Amniotic epithelial cell (primary cell): Measurements from ENCODE around the gene ZFYVE28.
"Not testable (repeated sequence)": the region's sequence is repeated elsewhere in the genome, so short reads cannot be mapped to it uniquely, and the experiment has no call there.

Source experiments
- DNase-seq: peaks from one replicate; pipeline ENCODE4 v3.0.0-alpha.2; 2010; ENCODE audit warnings: low read depth

ZFYVE28 gene

DNA sequence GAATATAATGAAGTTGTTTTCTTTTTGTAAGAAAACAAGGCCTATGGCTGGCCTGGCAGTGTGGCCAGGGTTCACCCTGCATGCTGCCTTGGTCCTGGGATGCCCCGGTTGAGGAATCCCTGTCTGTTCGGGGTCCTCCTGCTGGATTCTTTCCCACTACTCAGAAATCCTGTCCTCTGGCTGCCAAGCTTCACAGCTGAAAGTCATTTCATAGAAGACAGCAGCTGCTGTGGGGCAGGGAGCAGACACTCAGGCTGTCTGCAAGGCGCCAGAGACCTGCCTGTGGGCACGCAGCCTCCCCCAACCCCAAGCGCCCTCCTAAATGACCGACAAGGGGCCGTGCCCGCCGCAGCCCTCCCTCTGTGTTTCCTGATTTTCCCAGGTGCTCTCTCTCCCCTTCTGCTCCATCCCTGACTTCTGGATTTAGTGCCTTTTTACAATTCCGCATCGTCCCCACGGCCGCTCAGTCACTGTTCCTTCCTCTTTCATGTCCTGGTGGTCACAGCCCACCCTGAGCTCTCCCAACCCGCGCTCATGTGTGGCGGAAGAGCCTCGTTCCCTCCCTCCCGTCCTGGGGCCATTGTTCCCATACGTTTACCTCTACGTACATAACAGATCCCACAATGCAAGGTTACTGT lies 27.5 kb downstream of the ZFYVE28 start:
- DNase-seq: no peak

DNA sequence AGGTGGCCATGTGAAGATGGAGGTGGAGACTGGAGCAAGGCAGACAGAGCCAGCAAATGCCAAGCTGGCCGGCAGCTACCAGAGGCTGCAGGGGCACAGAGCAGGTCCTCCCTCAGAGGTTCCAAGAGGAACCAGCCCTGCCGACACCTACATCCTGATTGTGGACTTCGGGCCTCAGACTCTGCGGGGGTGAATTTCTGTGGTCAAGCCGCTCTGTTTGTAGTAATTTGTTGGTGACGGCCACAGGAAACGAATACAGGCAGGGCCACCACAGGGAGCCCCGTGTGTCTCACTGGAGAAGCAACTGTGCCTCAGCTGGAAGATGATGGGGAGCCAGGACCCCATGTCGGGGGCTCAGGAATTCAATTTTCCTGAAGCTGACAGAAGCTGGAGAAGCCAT lies 28.3 kb downstream of the ZFYVE28 start:
- no peak for DNase-seq

DNA sequence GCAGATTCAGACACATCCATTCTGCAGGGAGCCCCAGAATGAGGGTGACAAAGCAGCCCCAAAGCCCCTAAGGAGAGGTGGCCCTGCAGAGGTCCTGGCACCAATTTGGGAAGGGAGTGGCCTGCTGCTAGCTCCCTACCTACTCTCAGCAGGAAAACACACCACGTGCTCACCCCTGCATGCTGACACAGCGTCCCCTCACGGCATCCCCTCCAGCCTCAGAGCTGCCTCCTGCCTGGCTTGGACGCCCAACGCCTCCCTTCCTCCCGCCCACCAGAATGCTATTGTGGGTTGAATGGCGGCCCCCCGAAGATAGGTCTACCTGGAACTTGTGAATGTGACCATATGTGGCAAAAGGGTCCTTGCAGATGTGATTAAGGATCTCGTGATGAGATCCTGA lies 28.8 kb downstream of the ZFYVE28 start:
- DNase-seq: no peak

DNA sequence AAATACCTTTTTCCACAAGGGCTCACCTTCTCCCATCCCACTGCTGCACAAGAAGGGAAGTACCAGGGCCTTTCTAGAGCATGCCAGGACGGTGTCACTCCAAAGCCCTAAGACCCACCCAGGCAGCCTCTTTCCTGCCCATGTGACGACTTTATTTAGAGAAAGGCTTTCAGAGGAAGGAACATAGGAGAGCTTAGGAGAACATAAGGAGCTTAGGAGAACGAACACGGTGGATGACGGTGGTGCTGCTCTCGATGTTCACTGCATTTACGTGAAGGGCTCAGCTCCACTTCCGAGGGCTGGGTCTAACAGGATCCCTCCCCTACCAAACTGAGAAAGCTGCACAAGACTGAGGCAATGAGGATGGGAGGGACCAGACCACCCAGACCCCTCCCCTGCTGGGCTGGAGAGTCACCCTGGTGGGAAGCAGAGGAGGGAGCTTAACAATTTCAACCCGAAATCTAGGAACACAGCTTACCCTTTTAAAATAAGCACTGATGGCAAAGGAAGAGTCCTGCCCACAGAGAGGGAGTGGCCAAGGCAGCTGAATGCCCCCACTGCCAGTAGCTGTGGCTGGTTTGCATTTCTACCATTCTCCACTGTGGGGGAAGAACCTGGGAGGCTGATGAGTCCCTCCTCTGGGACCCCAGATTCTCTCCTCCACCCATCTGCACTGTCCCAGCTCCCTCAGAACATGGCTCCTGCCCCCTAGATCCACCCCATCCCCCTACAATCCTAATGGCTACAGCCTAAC lies 29.8 kb downstream of the ZFYVE28 start:
- peak; percentile 31 for DNase-seq

DNA sequence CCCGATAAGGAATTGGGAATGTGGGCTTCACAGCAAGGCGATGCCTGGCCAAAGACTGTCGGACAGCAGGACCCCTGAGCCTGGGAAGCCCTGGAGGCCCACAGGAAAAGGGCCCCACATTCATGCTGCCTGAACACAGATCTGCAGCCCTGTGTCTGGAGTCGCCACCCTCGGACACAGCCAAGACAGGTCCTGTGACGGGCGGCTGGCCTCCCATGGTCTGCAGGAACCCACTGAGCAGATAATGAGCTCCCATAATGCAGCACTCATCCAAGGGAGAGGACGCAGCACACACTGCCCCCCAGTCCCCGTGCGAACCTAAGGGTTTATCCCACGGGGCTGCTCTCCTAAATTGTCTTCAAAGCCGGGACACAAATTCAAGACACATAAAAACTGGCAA lies 30.6 kb downstream of the ZFYVE28 start:
- no peak for DNase-seq

DNA sequence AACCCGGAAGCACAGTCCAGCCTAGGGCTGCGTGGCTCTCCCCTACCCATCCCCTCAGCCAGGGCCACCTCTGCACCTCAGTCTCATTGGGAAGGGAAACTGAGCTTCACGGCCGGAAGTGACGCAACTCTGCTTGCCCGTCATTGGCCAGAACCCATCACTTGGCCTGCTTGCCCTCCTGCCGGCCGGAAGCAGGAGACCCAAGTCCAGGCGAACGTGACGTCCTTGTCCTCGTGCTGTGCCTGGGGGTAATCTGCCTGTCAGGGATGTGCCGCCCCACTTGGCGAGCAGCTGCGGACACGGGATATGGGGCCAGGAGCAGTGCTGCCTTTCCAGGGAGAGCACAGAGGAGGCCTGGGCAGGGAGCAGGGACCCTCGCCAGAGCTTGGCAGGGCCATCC lies 31.2 kb downstream of the ZFYVE28 start:
- no peak for DNase-seq

DNA sequence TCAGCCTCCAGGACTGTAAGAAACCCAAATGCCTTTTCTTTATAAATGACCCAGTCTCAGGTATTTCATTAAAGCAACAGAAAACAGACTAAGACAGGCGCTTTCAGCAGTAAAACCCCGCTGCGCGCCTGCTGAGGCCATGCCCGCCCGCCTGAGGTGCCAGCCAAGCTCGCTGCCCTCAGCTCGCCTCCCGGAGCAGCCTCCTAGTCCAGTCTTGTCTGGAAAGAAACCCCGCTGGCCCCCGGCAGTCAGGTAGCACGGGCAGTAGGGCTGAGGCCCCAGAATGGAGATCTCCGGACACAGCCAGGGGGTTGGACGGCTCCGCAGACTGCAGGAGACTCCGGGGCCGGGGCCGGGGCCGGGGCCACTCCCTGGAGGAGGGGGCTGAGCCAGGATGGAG lies 31.7 kb downstream of the ZFYVE28 start:
- DNase-seq: no peak

DNA sequence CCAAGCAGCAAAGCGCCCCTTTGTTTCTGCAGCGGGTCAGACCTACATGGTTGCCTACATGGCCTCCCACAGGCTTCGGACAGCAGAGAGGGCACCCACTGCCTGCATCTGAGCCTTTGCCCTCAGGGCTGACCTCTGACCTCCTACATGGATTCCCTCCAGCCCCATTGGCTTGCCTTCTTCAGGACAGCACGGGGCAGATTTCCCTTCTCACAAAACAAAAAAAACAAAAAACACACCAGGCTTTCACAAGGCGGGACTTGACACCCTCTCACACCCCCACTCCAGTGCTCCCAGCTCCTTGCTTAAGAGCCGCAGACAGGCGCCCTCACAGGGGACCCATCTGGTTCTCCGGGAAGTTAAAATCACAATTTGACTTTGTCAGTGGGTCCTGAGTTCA lies 32.9 kb downstream of the ZFYVE28 start:
- DNase-seq: no peak

DNA sequence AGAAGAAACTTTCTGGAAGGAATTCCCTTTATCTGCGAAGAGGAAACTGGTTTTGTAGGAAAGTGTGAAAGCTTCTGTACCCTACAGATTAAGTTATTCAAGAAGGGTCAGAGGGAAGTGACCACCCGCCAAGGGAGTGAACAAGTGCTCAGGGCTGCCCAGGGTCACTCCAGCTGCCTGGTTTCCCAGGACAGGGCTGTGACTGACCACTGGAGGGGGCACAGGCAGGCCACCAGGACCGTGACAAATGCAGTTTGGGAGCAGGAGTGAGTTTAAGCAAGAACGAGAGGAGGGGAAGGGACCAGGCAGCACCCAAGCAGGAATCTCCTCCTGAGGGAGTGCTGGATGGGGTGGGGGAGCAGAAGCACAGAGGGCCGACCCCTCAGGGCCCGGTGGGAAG lies 34.2 kb downstream of the ZFYVE28 start:
- no peak for DNase-seq

DNA sequence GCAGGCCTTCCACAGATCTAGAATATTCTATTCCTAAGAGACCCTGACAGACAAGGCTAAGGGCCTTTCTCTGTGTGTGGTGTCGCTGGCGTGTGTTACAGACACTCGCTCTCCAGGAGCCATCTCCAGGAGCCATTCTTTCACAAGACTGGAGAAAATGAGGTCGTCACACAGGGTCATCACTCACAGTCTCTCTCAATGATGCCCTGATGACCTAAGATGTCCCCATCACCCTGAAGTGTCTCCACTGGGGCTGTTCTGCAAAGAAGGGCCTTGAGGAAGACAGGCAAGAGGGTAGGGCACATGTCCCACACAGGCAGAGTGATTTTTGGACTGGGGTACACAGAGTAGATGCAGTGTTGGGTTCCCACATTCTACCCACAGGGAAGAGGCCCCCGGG lies 34.7 kb downstream of the ZFYVE28 start:
- DNase-seq: no peak

DNA sequence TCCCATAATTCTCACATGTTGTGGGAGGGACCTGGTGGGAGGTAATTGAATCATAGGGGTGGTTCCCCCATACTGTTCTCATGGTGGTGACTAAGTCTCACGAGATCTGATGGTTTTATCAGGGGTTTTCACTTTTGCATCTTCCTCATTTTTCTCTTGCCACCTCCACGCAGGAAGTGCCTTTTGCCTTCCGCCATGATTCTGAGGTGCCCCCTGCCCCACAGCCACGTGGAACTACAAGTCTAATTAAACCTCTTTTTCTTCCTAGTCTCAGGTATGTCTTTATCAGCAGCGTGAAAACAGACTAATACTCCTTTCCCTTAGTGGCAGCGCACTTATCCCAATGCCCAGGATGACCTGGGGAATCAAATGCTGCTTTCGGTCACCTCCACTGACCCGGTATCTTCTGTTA lies 35.2 kb downstream of the ZFYVE28 start:
- not testable (repeated sequence) for DNase-seq

DNA sequence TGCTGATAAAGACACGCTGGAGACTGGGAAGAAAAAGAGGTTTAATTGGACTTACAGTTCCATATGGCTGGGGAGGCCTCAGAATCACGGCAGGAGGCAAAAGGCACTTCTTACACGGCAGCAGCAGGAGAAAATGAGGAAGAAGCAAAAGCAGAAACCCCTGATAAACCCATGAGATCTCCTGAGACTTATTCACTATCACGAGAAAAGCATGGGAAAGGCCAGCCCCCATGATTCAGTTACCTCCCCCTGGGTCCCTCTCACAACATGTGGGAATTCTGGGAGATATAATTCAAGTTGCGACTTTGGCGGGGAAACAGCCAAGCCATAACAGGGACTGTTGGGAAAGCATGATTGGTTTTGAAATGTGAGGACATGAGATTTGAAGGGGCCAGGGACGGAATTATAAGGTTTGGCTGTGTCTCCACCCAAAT lies 35.7 kb downstream of the ZFYVE28 start:
- DNase-seq: not testable (repeated sequence)

DNA sequence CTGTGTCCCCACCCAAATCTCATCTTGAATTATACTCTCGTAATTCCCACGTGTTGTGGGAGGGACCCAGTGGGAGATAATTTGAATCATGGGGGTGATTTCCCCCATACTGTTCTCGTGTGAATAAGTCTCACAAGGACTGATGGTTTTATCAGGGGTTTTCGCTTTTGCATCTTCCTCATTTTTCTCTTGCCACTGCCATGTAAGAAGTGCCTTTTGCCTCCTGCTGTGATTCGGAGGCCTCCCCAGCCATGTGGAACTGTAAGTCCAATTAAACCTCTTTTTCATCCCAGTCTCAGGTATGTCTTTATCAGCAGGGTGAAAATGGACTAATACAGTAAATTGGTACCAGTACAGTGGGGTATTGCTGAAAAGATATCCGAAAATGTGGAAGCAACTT lies 37.9 kb downstream of the ZFYVE28 start:
- DNase-seq: not testable (repeated sequence)

DNA sequence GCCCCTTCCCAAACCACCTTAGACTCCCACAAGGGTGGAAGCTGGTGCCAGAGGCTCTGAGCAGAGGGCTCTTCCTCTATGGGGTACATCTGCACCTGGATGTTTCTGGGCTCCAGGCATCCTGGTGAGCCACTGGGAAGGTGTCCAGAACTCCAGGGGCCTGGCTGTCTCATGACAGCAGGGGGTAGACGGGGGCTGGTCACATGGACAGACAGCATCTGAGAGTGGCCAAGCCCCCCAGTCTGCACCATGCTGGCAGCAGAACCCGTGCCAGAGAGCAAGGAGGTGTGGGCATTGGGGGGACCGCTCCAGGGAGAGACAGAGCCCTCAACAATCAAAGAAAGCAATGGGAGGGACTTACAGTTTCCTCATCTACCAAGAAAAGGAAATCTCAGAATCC lies 39.5 kb downstream of the ZFYVE28 start:
- no peak for DNase-seq

DNA sequence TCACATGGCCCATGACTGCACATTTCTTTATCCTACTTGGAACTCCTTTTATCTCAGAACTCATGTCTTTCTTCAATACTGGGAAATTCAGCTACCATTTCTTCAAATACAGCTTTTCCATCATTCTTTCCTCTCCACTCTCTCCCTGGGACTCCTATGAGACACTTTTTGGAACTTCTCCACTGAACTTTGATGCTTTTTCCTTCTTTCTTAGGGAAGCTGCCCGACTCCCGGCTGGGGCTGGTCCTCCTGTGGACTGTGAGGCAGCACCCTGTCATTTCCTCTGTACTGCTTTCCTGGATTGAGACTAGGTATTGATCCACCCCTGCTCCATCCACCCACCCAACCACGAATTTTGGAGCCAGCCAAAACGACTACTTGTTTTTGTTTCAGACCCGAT lies 40.0 kb downstream of the ZFYVE28 start:
- DNase-seq: no peak

DNA sequence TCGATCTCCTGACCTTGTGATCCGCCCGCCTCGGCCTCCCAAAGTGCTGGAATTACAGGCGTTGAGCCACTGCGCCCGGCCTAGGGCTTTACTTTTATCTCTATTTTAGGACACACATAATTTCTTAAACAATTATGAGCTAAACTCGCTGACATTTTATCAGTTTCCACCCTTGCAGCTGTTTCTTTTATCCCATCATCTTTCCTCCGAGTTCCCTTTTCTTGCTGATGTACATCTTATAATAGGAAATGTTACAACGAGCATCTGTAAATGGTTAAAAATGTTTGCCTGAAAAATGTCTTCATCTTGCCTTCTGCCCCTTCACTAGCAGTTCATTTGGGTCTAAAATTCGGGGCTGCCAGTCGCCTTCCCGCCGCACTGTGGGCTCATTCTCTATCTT lies 41.2 kb downstream of the ZFYVE28 start:
- DNase-seq: no peak

DNA sequence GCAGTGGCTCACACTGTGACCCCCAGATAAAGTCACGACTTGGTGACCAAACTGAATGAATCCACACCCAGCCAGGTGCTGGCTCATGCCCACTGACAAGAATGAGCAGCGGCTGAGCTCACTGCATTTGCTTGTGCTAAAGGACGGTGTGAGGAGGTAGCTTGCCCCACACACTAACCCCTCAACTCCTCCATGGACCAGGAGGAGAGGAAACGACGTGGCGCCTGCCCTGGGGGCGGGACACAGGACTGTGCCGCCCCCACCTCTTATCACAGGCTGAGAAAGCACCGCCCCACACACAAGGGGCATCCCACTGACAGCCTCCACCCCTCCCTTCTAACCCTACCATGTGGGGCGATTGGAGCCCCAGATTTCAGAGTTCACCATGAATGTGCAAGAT lies 43.0 kb downstream of the ZFYVE28 start:
- DNase-seq: no peak

DNA sequence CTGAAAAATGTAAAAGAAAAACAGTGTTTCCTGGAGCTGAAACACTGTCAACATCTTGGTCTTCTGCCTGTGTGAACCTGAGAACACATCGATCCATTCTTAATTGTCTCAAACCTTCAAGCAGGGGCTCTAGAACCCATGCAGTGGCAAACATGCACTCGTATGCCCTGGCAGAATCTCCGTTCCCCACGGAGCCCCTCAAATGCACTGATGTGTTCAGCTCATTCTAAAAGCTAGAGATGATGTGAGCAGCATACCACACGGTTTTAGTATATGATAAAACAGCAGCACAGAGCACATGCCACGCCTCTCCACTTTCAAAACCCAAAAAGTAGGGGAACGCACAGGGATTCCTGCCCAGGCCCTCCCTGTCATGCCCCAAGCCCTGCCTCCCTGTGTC lies 44.9 kb downstream of the ZFYVE28 start:
- no peak for DNase-seq

DNA sequence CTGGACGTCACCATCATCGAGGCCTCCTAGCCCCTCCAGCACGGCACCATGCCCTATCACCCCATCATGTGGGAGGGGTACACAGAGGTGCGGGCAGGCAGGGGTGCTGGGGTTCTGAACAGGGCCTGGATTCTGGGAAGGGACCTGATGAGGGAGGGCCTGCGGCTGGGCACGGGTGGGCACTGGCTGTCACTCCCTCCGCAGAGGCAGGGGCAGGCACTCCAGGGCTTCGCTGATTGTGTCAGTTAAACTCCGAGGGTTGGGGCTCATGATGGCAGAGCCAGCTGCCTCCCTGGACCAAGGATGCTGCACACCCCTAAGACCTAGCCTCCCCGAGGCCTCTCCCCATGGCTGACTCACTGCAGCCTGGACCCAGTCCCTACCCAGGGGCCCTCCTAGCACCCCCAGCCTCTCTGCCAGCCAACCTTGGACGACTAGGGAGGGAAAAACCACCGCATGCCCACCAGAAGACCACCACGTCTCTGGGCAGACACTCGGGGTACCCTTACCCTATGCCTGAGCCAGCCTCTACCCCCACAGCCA lies 45.9 kb downstream of the ZFYVE28 start:
- DNase-seq: no peak

DNA sequence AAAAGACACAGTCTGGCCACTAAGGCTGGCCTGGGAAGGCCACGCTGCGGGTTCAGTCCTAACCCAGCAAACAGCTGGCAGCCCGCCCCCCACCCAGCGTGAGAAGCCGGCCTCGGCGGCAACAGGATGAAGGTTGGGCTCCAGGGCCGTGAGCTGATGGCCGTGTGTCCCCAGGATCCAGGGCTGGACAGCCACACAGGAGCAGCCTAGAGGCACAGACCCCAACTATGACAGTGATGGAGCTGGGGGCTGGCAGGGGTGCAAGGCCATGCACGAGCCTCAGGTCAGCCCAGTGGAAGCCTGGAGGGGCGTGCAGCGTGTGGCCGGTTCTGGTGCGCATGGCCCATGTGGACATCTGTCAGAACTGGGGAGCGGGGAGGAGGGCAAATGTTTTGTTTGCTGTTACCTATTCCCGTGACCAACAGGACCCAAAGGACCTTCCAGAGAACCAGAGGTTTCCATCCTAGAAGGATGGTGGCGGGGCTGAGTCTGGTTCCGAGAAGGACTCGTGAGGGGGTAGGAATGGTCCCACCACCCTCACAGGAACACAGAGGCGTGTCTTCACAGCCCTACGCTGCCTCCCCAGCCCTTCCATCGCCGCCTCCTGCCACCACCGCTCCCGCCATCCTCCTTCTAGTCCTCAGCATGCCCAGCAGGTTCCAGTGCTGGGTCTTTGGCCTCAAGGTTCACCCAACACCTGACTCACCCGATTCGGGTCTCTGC lies 46.5 kb downstream of the ZFYVE28 start:
- DNase-seq: no peak

DNA sequence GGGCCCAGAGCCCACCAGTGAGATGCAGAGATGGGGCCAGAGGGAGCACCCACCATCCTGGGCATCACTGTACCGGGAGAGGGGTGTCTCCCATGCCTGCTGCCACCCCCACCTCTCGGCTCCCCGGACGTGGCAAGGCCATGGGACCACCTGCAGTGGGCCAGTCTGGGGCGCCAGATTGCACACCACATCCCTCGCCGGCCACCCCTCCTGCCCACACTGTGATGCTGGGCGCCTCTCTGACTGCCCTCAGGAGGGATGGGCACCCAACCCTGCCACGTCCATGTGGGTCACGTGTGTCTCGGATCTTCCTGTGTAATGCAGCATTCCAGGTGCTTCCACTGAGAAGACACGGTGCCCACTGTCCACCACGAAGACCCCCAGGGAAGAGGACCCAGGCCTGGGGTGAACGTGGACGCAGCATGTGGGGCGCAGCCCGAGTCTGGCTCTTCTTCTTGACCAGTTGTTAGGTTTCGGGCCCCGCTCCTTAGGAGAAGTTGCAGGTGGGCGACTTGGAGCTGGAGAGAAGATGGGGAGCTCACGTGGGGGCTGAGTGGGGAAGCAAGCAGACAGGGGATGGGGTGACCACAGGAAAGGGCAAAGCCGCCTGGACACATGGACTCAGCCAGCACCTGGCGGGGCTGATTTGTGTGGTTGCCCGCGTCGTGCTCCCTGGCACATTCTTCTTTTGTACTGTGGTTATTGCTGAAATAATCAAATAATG lies 47.7 kb downstream of the ZFYVE28 start:
- no peak for DNase-seq

DNA sequence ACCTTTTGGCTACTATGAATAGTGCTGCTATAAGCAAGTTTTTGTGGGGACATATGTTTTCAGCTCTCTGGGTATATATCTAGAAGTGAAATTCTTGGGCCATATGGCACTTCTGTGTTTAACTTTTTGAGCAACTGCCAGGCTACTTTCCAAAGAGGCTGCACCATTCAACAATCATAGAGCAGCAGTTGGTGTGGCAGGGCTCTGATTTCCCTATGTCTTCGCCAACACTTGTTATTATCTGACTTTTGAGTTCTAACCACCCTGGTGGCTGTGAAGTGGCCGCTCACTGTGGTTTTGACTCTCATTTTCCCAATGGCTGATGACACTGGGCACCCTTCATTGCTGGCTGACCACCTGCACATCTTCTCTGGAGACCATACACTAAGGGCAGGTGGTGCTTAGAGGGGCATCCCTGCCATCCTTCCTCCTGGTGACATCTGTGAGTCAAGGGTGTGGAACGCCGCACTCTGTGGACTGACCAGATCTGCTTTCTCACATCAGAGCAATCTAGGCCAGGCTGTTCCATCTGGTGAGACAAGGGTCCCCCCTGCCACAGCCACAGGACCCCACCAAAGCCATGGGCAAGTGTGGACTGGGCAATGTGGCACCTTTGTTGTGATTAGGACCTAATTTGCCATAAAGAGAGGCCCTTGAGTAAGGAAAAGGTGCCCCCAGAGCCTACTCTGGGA lies 49.6 kb downstream of the ZFYVE28 start:
- DNase-seq: no peak
